GM20431 (cell line): ENCODE data around the gene RBM23.

ENCODE experiments used
- in situ Hi-C: fragments of 300-500 bp; cut with MseI, MboI; formaldehyde crosslinking; loops from one replicate; pipeline ENCODE4 v1.15.0; 2020; ENCODE audit warnings: low sequenced_read_pairs; ENCODE audit not compliant: unreplicated experiment

Gene RBM23

DNA sequence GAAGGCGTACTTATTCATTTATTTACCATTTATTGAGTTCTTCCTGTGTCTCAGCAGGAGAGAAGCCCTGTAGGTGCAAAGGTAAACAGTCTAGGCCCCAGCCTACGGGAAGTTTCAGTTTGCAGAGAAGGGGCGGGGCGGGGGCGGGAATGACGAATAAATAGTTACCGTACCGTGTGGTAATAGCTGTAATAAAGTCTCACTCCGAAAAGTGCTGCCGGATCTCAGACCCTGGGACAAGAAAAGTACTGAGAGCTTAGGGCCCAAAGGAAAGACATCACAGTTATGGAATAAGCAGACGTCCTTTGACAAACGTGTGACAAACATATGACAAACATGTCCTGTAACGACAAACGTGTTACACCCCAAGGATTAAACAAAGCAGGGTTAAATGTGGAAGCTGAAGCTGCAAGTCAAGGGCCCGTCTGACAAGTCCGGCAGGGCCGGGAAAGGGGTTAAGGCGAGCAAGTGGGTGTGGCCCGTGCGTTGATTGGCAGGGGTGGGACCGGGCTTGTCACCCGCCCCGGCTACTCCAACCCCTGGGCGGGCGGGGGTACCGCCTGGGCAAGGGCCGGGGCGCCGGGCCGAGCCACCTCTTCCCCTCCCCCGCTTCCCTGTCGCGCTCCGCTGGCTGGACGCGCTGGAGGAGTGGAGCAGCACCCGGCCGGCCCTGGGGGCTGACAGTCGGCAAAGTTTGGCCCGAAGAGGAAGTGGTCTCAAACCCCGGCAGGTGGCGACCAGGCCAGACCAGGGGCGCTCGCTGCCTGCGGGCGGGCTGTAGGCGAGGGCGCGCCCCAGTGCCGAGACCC lies 47.5 kb downstream of the RBM23 start, which contains the start of gene LRP10:
Gene LRP10 (plus strand): TSS at position 517 of the 809 bp plus-strand sequence. CDS start 564 bp downstream, outside the sequence.
- in situ Hi-C loops = loop anchor here (25.0 kb wide), 2 partner anchors 209 to 284 kb away; partner anchors contain the start of genes ABHD4 and DAD1

DNA sequence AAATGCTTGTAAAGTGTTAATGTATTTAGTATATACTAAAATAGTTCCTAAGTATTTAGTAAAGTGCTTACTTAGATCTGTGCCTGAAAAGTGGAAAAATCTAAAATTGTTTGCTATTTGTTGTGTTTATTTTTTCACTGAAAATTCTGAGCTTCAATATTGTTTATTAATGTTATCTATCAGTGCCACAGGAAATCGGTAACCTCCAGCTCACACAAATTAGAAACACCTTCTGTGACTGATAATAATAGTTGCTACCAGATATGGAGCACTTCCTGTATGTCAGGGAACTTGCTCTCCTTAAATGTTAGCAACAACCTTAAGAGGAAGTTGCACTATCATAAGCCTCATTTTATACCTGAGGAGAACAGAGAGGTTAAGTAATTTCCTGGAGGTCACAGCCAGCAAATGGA lies 48.1 kb downstream of the RBM23 start:
- in situ Hi-C loops = loop anchor here (25.0 kb wide), 2 partner anchors 209 to 284 kb away; partner anchors contain the start of genes ABHD4 and DAD1

DNA sequence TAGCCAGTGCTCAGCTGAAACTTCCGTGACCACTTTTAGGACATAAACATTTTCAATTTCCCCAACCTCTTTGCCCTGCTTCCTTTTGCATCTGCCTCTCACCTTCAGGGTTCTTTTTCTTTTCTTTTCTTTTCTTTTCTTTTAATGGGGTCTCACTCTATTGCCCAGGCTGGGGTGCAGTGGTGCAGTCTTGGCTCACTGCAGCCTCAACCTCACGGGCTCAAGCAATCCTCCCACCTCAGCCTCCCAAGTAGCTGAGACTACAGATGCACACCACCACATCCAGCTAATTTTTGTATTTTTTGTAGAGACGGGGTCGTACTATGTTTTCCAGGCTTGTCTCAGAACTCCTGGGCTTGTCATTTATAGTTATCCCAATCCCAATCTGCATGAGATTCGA lies 52.1 kb downstream of the RBM23 start:
- in situ Hi-C loops = loop anchor here (25.0 kb wide), 2 partner anchors 205 to 280 kb away; partner anchors contain the start of genes ABHD4 and DAD1

DNA sequence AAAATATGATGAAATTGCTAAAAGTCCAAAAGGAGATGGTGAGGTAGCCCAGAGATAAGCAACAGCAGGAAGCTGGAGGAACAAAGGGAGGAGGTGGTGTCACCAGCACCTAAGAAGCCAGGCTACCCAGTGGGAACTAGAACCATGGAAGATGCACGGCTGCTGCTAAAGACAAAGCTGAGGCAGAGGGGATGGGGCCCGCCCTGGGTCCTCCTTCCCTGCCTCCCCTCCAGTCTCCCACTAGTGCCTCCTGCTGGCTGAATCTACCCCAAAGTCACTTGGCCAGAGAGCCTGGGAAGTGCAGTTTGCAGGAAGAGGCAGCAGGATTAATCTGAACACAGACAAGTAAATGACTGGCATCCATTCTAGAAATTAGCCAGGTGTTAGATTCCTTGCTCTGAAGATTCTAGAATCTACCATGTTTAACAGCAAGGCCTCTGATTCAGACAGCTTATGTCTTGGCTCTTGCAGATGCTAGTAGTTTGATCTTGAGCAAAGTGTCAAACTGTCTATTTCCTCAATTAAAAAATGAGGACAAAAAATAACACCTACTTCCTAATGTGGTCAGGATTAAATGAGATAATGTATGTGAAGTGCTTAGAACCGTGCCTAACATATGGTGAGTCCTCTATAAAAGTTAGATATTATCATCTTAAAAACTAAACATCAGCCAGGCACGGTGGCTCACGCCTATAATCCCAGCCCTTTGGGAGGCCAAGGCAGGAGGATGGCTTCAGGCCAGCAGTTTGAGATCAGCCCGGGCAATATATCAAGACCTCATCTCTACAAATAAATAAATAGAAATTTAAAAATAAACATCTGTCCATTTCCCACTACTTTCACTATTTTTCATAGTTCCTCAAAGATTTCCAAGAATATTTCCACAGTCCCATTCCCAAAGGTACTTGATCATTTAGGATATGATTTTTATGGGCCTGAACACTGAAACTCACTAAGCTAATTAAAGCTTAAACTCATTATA lies 53.2 kb downstream of the RBM23 start:
- in situ Hi-C loops = loop anchor here (25.0 kb wide), 2 partner anchors 203 to 278 kb away; partner anchors contain the start of genes ABHD4 and DAD1

DNA sequence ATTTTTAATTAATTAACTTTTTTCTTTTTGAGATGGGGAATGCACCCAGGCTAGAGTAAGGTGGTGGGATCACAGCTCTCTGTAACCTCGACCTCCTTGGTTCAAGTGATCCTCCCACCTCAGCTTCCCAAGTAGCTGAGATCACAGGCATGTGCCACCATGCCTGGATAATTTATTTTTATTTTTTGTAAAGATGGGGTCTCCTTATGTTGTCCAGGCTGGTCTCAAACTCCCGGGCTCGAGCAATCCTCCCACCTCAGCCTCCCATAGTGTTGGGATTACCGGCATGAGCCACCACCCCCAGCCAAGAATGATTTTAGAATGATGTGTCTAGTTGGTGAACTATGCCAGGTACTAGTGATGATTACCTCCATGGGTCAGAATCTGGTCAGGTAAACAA lies 54.0 kb downstream of the RBM23 start:
- in situ Hi-C loops = loop anchor here (25.0 kb wide), 2 partner anchors 203 to 278 kb away; partner anchors contain the start of genes ABHD4 and DAD1

DNA sequence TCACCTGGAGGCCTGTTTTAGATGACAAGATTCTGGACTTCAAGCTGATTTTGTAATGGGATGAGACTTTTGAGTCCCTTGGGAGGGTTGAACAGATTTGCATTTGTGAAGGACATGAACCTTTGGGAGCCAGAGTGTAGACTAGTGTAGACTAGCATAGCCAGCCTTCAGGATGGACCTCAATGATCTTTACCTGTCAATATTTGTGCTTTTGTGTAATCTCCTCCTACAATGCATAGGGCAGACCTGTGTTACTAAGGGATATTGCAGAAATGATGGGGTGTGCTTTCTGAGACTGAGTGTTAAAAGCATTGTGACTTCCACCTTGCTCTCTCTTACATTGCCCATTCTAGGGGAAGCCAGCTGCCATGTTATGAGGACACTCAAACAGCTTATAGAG lies 57.3 kb downstream of the RBM23 start:
- in situ Hi-C loops = loop anchor here (25.0 kb wide), 2 partner anchors 199 to 274 kb away; partner anchors contain the start of genes ABHD4 and DAD1

DNA sequence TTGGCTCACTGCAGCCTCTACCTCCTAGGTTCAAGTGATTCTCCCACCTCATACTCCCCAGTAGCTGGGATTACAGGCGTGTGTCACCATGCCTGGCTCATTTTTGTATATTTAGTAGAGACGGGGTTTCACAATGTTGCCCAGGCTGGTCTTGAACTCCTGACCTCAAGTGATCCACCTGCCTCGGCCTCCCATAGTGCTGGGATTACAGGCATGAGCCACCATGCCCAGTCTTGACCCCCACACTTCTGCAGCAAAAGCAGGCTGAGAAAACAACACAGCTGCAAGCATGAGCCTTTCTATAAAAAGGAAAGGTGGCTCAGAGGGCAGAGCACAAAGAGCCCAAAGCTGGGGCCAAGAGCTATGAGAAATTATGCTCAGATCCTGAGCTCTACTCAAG lies 58.6 kb downstream of the RBM23 start:
- in situ Hi-C loops = loop anchor here (25.0 kb wide), 2 partner anchors 198 to 273 kb away; partner anchors contain the start of genes ABHD4 and DAD1

DNA sequence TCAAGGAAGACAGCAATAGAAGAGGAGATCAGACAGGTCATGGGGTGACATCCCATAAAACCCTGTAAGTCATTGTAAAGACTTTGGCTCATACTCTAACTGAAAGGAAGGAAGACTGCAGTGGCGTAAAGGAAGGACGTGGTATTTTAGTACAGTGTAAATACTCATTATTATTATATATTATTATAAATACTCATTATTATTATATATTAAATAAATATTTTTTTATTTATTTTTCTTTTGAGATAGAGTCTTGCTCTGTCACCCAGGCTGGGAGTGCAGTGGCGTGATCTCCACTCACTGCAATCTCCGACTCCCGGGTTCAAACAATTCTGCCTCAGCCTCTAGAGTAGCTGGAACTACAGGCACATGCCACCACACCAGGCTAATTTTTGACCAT lies 62.5 kb downstream of the RBM23 start:
- in situ Hi-C loops = loop anchor here (25.0 kb wide), 2 partner anchors 194 to 269 kb away; partner anchors contain the start of genes ABHD4 and DAD1

DNA sequence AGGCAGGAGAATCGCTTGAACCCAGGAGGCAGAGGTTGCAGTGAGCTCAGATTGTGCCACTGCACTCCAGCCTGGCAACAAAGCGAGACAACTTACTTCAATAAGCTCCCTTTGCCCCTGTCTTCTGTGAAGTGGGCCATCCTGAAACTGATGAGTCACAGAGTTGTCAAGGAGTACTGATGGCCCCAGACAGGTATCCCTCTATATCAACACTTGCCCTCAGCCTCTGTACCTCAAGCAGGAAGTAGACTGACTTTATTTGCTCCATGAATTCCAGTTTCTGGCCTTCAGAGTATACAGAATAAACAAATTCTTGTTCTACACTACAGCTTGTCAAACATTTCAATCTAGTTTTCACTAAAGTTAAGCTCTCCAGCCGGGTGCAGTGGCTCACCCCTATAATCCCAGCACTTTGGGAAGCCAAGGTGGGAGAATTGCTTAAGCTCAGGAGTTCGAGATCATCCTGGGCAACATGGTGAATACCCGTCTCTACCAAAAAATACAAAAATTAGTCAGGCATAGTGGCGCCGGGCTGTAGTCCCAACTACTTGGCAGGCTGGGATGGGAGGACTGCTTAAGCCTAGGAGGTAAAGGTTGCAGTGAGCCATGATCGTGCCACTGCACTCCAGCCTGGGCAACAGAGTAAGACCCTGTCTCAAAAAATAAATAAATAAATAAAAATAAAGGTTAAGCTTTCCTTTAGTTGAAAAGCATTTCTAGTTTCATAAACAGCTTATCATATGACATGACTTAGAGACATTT lies 63.8 kb downstream of the RBM23 start:
- in situ Hi-C loops = loop anchor here (25.0 kb wide), 2 partner anchors 193 to 268 kb away; partner anchors contain the start of genes ABHD4 and DAD1

DNA sequence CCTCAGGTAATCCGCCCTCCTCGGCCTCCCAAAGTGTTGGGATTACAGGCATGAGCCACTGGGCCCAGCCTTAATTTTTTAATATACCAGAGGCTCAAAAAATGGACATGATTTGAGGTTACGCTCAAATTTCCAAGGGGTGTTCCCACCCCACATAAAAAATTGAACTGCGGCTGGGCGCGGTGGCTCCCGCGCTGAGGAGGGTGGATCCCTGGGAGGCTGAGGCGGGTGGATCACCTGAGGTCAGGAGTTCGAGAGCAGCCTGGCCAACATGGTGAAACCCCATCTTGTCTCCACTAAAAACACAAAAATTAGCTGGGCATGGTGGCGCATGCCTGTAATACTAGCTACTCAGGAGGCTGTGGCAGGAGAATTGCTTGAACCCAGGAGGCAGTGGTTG lies 64.7 kb downstream of the RBM23 start:
- in situ Hi-C loops = loop anchor here (25.0 kb wide), 2 partner anchors 192 to 267 kb away; partner anchors contain the start of genes ABHD4 and DAD1

DNA sequence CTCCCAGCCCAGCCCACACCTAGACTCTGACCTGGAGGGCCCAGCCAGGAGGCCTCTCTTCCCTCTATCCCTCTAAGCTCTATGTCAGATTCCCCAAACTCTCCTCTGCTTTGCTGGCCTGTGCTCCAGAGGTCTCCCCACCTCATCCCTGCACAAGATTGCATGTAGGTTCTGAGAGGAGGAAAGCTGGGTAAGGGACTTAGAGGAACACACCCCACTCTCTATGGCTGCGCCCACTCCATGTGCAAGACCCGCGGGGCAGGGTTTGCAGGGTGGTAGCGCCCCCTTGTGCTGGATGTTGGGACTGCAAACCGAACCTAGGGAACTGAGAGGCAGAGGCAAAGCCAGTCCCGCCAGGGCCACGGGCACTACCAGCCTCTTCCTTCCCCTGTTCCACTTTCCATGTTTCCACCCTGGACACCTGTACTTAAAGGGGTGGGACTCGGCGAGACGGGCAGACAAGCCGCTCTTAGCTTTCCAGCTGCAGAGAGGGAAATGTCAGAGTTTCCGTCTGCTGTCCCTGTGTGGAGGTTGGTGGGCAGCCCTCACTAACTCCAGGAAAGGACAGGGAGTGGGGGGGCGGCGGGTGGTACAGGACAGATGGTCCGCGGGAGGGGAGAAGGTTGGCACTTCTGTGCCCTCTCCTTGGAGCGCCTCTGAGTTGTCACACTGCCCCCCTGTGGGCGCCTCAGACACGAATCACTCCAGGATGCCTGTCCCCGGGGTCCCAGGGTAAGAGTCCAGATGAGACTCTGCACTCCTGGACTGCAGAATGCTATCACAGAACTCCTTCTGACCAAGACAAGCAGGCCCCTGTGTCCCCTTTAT lies 65.8 kb downstream of the RBM23 start:
- in situ Hi-C loops = loop anchor here (25.0 kb wide), 2 partner anchors 191 to 266 kb away; partner anchors contain the start of genes ABHD4 and DAD1

DNA sequence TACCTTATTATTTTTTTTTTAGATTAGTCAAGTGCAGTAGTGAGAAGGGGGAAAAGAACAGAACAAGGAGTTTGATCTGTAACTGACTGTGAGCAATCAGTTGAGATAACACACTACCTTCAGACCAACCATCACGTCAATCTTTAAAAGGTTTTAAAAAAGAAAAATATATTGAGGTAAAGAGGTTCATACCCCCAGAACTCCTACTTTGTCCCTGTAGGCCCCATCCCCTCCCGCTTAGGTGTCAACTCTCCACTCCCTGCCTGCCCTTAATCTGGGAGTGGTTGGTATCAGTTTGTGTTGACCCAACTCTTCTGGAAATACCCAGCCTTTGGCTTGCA lies 66.4 kb downstream of the RBM23 start:
- in situ Hi-C loops = loop anchor here (25.0 kb wide), 2 partner anchors 190 to 265 kb away; partner anchors contain the start of genes ABHD4 and DAD1

DNA sequence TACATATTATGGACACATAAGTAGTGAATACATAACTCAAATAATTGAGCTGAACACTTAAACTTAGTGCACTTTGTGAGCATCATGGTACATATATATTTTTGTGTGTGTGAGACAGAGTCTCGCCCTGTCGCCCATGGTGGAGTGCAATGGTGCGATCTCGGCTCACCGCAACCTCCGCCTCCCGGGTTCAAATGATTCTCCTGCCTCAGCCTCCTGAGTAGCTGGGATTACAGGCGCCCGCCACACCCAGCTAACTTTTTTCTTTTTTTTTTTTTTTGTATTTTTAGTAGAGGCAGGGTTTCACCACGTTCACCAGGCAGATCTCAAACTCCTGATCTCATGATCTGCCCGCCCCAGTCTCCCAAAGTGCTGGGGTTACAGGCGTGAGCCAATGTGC lies 66.8 kb downstream of the RBM23 start:
- in situ Hi-C loops = loop anchor here (25.0 kb wide), 2 partner anchors 190 to 265 kb away; partner anchors contain the start of genes ABHD4 and DAD1

DNA sequence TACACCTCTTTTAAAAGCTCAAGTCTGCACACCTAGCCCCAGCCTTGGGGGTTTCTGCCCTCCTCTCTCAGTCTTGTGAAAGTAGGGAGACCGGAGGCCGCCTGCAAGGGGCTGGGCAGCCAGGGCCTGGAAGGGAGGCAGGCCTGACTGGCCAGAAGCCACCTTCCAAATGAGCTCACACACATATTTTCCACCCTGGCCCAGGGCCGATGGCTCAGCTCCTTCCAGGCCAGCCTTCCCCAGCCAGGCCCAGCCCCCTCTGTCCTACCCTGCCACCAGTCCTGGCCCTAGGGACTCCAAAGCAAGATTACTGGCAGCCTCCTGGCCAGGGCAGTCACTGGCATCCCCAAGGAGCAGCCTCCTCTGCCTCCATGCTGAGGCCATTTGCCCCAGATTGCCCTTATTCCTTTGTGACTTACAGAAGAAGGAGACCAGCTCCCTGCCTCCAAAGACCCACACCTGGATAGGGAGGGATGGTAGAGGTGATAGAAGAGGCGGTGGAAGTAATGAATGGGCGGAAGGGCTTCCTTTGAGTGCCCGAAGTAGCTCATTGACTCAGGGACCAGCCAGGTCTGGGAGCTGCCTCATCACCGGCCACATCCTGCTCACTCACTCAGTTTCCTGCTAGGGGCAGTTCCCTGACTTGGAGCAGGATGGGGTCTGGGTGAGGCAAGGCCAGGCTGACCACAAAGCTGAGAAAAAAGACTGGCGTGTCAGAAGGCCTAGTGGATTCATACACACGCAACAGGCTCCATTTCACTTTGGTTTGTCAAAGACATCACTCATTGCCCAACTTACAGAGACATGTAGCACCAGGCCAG lies 67.8 kb downstream of the RBM23 start:
- in situ Hi-C loops = loop anchor here (25.0 kb wide), 2 partner anchors 189 to 264 kb away; partner anchors contain the start of genes ABHD4 and DAD1

DNA sequence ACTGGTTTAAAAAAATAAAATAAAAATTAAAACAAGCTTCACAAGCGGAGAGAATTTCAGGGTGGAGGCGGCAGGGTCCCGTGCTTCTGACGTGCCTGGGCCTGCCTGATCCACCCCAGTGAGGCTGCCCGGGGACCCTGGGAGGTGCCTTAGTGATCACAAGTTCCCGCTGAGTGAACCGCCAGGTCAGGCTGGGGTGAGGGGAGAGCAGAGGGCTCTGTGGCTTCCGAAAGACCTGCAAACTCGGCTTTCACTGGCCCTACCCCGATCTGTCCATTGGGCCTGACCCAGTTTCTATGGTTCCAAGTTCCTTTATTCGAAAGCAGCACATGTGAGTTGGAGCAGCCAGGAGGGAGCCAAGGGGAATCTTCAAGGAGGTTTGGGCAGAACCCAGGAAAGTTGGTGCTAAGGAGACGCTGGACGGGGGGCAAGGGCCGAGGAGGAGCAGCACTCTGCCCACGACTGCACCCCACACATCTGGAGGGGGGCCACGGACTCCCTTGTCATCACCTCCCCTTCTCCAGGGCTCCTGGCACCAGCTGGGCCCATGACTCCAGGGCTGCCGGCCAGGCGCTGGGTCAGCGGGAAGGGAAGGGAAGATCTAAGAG lies 69.6 kb downstream of the RBM23 start:
- in situ Hi-C loops = loop anchor here (25.0 kb wide), 1 partner anchor 462 kb away; no protein-coding TSS in a partner anchor

DNA sequence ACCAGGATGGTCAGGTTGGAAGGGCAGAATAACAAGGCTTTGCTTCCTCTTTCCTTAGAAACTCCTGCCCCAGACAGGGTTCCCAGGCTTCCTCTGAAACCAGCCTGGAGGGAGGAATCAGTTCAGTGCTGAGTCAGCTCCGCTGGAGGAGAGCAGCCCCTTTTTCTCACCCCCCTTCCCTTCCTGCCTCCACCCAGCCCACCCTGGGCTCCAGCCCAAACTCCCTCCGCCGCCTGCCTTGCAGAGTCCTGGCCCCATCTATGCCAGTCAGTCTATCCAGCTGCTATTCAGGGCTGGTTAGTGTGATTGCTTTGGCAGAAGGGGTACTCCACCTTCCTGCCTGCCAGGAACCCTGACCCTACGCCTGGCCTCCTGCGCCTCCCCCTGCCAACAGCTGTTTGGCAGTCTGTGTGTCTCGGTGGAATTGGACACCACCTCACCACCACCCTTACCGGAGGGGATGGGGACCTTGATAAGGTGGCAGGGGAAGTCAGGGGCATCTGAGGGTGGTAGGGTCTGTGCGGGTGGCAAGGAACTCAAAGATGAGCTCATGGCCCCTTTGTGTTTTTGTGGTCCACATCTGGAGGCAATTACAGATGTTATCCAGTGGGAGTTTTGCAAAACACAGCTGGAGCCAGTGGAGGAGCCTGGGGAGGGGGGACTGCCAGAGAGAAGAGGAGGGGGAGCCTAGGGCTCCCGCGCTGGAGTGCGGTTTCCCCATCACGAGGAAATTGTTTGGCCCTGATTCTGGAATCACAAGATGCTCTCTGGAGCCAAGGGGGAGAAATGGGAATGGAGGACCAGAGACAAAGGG lies 70.4 kb downstream of the RBM23 start:
- in situ Hi-C loops = loop anchor here (25.0 kb wide), 1 partner anchor 461 kb away; no protein-coding TSS in a partner anchor
